Progenitor cell of endocrine pancreas (in vitro differentiated cells): ENCODE results near the gene BICC1. TPM values are rescaled to one million over a fixed set of nuclear protein-coding genes. Genes with fewer than 3 reads are reported as not detected.

Experiments
- DNase-seq: peaks from one replicate; pipeline ENCODE4 v3.0.0; 2021; ENCODE audit warnings: low spot score; ENCODE audit not compliant: unreplicated experiment
- H3K27ac Mint-ChIP-seq: 2 replicates; pipeline ENCODE4 v1.8.0; 2021; ENCODE audit warnings: mild to moderate bottlenecking, moderate library complexity, mixed read lengths
- H3K27me3 Mint-ChIP-seq: 2 replicates; pipeline ENCODE4 v1.8.0; 2021; ENCODE audit warnings: mixed read lengths
- H3K36me3 Mint-ChIP-seq: 2 replicates; pipeline ENCODE4 v1.8.0; 2022; ENCODE audit warnings: mixed read lengths; ENCODE audit not compliant: insufficient read depth
- H3K4me1 Mint-ChIP-seq: 2 replicates; pipeline ENCODE4 v1.8.0; 2021; ENCODE audit warnings: low read depth, mixed read lengths
- H3K4me3 Mint-ChIP-seq: 2 replicates; pipeline ENCODE4 v1.8.0; 2021; ENCODE audit warnings: low read depth, mild to moderate bottlenecking, moderate library complexity, mixed read lengths
- H3K9me3 Mint-ChIP-seq: 2 replicates; pipeline ENCODE4 v1.8.0; 2021; ENCODE audit warnings: low read depth, mixed read lengths
- total RNA-seq: library from RNA; stranded (reverse); gene quantifications from 2 replicates; pipeline ENCODE4 v1.2.1, GENCODE V29; 2021
- TF ChIP-seq, protein P1 (sequence below): fragments of 200-600 bp; sonication (generic); IDR thresholded peaks from one replicate; pipeline ENCODE4 v1.5.0; 2021; ENCODE audit warnings: antibody characterized with exemption, mild to moderate bottlenecking; ENCODE audit not compliant: unreplicated experiment

BICC1 gene
- total RNA-seq, 1 donor from 2014 or later, result 4.9 TPM

DNA sequence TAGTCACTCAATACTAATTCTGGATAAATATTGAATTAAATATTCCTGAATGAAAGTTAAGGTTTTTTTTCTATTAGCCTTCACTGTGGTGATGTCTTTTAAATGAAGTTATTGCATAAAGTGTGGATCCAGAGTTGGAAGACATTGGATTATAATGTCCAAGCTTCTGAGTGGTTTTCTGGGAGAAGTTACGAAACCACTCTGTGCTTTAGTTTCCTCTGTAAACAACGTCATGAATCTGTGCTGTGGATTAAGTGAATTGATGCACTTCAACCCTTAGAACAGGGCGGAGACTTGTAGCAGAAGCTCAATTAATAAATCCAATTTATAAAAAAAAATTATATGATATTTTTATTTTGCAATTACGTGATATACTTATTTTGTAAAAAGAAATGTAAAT is 271.7 kb downstream of the BICC1 start:
- TF ChIP-seq, protein P1, sequence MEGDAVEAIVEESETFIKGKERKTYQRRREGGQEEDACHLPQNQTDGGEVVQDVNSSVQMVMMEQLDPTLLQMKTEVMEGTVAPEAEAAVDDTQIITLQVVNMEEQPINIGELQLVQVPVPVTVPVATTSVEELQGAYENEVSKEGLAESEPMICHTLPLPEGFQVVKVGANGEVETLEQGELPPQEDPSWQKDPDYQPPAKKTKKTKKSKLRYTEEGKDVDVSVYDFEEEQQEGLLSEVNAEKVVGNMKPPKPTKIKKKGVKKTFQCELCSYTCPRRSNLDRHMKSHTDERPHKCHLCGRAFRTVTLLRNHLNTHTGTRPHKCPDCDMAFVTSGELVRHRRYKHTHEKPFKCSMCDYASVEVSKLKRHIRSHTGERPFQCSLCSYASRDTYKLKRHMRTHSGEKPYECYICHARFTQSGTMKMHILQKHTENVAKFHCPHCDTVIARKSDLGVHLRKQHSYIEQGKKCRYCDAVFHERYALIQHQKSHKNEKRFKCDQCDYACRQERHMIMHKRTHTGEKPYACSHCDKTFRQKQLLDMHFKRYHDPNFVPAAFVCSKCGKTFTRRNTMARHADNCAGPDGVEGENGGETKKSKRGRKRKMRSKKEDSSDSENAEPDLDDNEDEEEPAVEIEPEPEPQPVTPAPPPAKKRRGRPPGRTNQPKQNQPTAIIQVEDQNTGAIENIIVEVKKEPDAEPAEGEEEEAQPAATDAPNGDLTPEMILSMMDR, result no peak
- H3K4me1 Mint-ChIP-seq, result peaks cover 2% of the 10 kb centered on the region
- H3K4me3 Mint-ChIP-seq, result no peak overlapping the region
- no peaks in the 10 kb centered on the region for H3K27me3 Mint-ChIP-seq
- H3K9me3 Mint-ChIP-seq, result no peaks in the 10 kb centered on the region
- no peaks in the 10 kb centered on the region for H3K36me3 Mint-ChIP-seq
- DNase-seq, result no peak
- no peak overlapping the region for H3K27ac Mint-ChIP-seq

DNA sequence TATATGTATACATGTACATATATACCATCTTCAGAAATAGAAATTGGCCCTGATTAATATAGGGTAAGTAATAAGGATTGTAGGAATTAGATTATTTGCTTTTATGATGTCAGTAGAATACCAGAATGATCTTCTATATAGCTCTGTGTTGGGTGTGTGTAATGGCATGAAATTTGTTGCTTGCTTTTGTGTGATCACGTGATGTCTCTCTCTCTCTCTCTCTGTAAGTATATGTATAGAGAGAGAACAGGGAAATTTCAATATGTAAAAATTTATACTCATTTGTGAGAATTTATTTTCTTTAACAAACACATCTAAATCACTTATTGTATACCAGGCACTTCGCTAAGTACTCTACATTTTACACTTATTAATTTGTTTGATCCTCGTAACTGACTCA is 272.7 kb downstream of the BICC1 start:
- TF ChIP-seq, protein P1, result no peak
- Mint-ChIP-seq H3K27ac (no peak overlapping the region), H3K4me1 (peaks cover 2% of the 10 kb centered on the region), H3K36me3 (no peaks in the 10 kb centered on the region), H3K27me3 (no peaks in the 10 kb centered on the region), H3K4me3 (no peak overlapping the region), H3K9me3 (no peaks in the 10 kb centered on the region)
- no peak for DNase-seq

DNA sequence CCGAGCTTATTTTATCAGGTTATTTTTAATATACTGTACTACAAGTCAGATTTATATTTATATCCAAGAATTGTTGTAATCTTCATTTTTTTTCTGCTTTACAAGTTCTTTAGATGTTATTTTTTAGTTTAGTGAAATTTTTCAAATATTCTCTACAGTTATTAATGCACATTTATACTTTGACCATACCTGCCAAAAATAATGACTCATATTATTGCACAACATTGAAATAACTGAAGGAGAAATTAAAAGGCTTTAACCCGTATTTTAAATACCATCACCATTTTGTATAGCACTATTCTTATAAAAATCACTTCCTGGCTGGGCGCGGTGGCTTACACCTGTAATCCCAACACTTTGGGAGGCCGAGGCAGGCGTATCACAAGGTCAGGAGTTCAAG is 278.5 kb downstream of the BICC1 start:
- Mint-ChIP-seq H3K27me3 (no peaks in the 10 kb centered on the region), H3K9me3 (no peaks in the 10 kb centered on the region), H3K4me3 (no peak overlapping the region), H3K4me1 (no peaks in the 10 kb centered on the region), H3K36me3 (no peaks in the 10 kb centered on the region), H3K27ac (no peak overlapping the region)
- DNase-seq, result no peak
- TF ChIP-seq, protein P1, result no peak

DNA sequence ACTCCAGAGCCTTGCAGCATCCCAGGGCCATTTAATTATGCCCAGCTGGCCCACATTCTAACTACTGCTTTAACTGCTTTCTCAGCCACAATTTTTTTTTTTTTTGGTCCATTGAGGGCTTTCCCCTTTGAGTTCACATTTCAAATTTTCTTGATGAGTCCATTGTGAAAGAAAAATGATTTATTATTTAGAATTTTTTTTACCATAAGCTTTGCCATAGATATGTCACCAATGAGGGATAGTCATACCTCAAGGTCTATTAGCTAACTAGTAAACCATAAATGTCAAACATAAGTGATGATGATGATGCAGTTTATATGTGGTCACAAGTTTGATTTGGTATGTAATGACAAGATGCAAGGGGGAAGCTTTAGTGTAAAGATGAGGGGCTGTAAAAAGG is 282.9 kb downstream of the BICC1 start:
- no peak overlapping the region for H3K4me3 Mint-ChIP-seq
- TF ChIP-seq, protein P1, result no peak
- peaks cover 3% of the 10 kb centered on the region for H3K9me3 Mint-ChIP-seq
- no peaks in the 10 kb centered on the region for H3K4me1 Mint-ChIP-seq
- DNase-seq, result no peak
- no peaks in the 10 kb centered on the region for H3K27me3 Mint-ChIP-seq
- H3K36me3 Mint-ChIP-seq, result no peaks in the 10 kb centered on the region
- no peak overlapping the region for H3K27ac Mint-ChIP-seq

DNA sequence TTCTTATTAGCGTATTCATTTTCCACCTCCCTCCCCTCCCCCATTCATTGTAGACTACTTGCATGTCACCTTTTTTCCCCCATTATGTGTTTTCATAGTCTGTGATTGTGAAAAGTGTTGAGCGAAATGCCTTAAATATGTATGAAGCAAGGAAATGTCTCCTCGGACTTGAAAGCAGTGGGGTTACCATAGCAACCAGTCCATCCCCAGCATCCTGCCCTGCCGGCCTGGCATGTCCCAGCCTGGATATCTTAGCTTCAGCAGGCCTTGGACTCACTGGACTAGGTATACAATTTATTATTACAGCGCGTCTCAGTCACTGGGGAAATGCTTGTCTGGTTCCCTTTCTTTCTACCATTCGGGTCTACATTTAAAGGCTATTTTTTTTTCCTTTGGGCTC is 283.6 kb downstream of the BICC1 start:
- TF ChIP-seq, protein P1, result no peak
- Mint-ChIP-seq H3K9me3 (peaks cover 3% of the 10 kb centered on the region), H3K4me1 (no peaks in the 10 kb centered on the region), H3K27me3 (no peaks in the 10 kb centered on the region), H3K4me3 (no peak overlapping the region), H3K36me3 (no peaks in the 10 kb centered on the region), H3K27ac (no peak overlapping the region)
- DNase-seq, result no peak
